Left ventricle myocardium inferior (tissue), 1 donor: ENCODE measurements around the gene SLC39A8. TPM values are rescaled to one million over a fixed set of nuclear protein-coding genes. Genes with fewer than 3 reads are reported as not detected.

Experiments
- DNase-seq: peaks from one replicate; pipeline ENCODE4 v3.0.0-alpha.2; 2020
- H3K27ac ChIP-seq: fragments of 200-600 bp; replicated peaks from 2 replicates; pipeline ENCODE4 v1.8.0; 2021
- H3K27me3 ChIP-seq: fragments of 200-600 bp; 2 replicates; pipeline ENCODE4 v1.8.0; 2021; ENCODE audit warnings: low read depth
- H3K36me3 ChIP-seq: fragments of 200-600 bp; 2 replicates; pipeline ENCODE4 v1.8.0; 2021
- H3K4me1 ChIP-seq: fragments of 200-600 bp; 2 replicates; pipeline ENCODE4 v1.8.0; 2021
- H3K4me3 ChIP-seq: fragments of 200-600 bp; 2 replicates; pipeline ENCODE4 v1.8.0; 2021; ENCODE audit warnings: mild to moderate bottlenecking, moderate library complexity
- H3K9me3 ChIP-seq: fragments of 200-600 bp; replicated peaks from 2 replicates; pipeline ENCODE4 v1.8.0; 2021
- CTCF ChIP-seq: fragments of 200-600 bp; IDR thresholded peaks from 2 replicates; pipeline ENCODE4 v1.8.0; 2021; ENCODE audit warnings: antibody characterized with exemption, mild to moderate bottlenecking, borderline replicate concordance
- intact Hi-C: fragments of 100-400 bp; cut with micrococcal nuclease; formaldehyde crosslinking; loops from one replicate; pipeline ENCODE4 v1.11.0; 2022
- total RNA-seq: library from RNA; stranded (reverse); fragmentation: NEBNext Ultra II Directional; extraction: Animal tissue kit (Norgen Biotek cat#: 25700); gene quantifications from one replicate; pipeline ENCODE4 v1.2.1, GENCODE V29; 2021
- donor health status: DM: no; HTN: yes; CAD: no; lungs with severe emphysema.

SLC39A8 gene
- total RNA-seq, 1 donor from 2014 or later: 3.5 TPM

GRCh38 chr4:102219129-102219528 lies 126.2 kb downstream of the SLC39A8 start:
- TF ChIP-seq CTCF: no peak
- intact Hi-C loops: no loop called here
- H3K4me3 ChIP-seq: no peak overlapping the region

GRCh38 chr4:102218656-102219055 lies 126.6 kb downstream of the SLC39A8 start:
- Histone ChIP-seq H3K9me3 (no peaks in the 10 kb centered on the region), H3K36me3 (no peaks in the 10 kb centered on the region), H3K4me3 (no peak overlapping the region), H3K4me1 (no peaks in the 10 kb centered on the region), H3K27me3 (no peaks in the 10 kb centered on the region), H3K27ac (no peak overlapping the region)
- TF ChIP-seq CTCF: no peak
- DNase-seq: no peak
- intact Hi-C loops: no loop called here

More at GRCh38 chr4:102219129-102219528, 126.2 kb downstream of the SLC39A8 start:
- Histone ChIP-seq H3K27me3 (no peaks in the 10 kb centered on the region), H3K4me1 (no peaks in the 10 kb centered on the region), H3K27ac (no peak overlapping the region), H3K36me3 (no peaks in the 10 kb centered on the region), H3K9me3 (no peaks in the 10 kb centered on the region)
- DNase-seq: no peak

DNA sequence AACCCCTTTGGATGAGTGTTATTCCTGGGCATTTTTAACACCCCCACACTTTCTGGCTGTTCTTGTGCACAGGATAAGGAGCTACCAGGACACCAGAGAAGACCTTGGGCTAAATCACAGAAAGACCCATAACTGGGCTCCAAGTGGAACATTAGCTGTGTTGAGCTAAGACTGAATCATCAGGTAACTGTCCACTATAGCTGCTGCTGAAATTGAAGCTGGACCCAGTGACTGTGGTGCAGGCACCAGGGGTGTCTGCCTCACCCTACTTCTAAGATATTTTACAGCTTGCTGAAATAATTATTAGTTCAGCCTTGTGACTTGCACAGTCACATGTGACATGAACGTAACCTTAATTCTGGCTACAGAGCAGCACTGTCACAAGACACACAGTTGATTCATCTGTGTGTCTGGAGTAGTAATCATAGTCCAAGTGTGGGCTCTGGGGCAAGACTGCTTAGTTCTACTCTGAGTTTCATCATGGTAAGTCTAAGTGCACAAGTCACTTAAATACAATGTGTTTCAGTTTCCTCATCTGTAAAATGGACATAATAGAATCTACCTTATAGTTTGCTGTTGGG lies 127.4 kb downstream of the SLC39A8 start:
- Histone ChIP-seq H3K4me1 (no peaks in the 10 kb centered on the region), H3K9me3 (no peaks in the 10 kb centered on the region), H3K27me3 (no peaks in the 10 kb centered on the region), H3K27ac (no peak overlapping the region), H3K4me3 (no peak overlapping the region), H3K36me3 (no peaks in the 10 kb centered on the region)
- intact Hi-C loops: no loop called here
- no peak for DNase-seq
- no peak for TF ChIP-seq CTCF

GRCh38 chr4:102217345-102217744 lies 127.9 kb downstream of the SLC39A8 start:
- no peaks in the 10 kb centered on the region for H3K4me1 ChIP-seq
- TF ChIP-seq CTCF: no peak
- intact Hi-C loops: no loop called here
- DNase-seq: no peak
- H3K4me3 ChIP-seq: no peak overlapping the region
- no peak overlapping the region for H3K27ac ChIP-seq
- H3K27me3 ChIP-seq: no peaks in the 10 kb centered on the region
- no peaks in the 10 kb centered on the region for H3K36me3 ChIP-seq
- H3K9me3 ChIP-seq: no peaks in the 10 kb centered on the region

- Histone ChIP-seq H3K9me3 (no peaks in the 10 kb centered on the region), H3K27me3 (no peaks in the 10 kb centered on the region)
- intact Hi-C loops: no loop called here
Observed at GRCh38 chr4:102216666-102217065, 128.6 kb downstream of the SLC39A8 start.

More at GRCh38 chr4:102216666-102217065, 128.6 kb downstream of the SLC39A8 start:
- Histone ChIP-seq H3K4me1 (no peaks in the 10 kb centered on the region), H3K27ac (no peak overlapping the region), H3K4me3 (no peak overlapping the region), H3K36me3 (no peaks in the 10 kb centered on the region)
- no peak for TF ChIP-seq CTCF
- DNase-seq: no peak
